AG10803 (cell line): ENCODE measurements around the gene RNF38.
"Not testable (repeated sequence)": the region's sequence is repeated elsewhere in the genome, so short reads cannot be mapped to it uniquely, and the experiment has no call there.

Source experiments
- DNase-seq: peaks from one replicate; pipeline ENCODE4 v3.0.0; 2010; ENCODE audit warnings: low read depth
- H3K4me3 ChIP-seq: 2 replicates; pipeline ENCODE4 v1.5.1; 2011; ENCODE audit warnings: mild to moderate bottlenecking, low read length, control low read depth
- CTCF ChIP-seq: conservative IDR thresholded peaks from 2 replicates; pipeline ENCODE4 v1.5.1; 2011; ENCODE audit warnings: mild to moderate bottlenecking, low read length, control low read depth, inconsistent platforms

RNF38 gene

GRCh38 chr9:36306471-36307306 is 93.4 kb downstream of the RNF38 start:
- TF ChIP-seq CTCF: no peak
- no peak overlapping the region for H3K4me3 ChIP-seq
- no peak for DNase-seq

GRCh38 chr9:36304366-36304765 is 95.7 kb downstream of the RNF38 start:
- not testable (repeated sequence) for H3K4me3 ChIP-seq, DNase-seq

GRCh38 chr9:36301227-36301626 is 98.8 kb downstream of the RNF38 start:
- no peak for DNase-seq
- H3K4me3 ChIP-seq: no peak overlapping the region
- TF ChIP-seq CTCF: no peak

- no peak for TF ChIP-seq CTCF
These were observed 101.5 kb downstream of the RNF38 start for GRCh38 chr9:36298566-36298965.

GRCh38 chr9:36297798-36298197 is 102.3 kb downstream of the RNF38 start:
- no peak overlapping the region for H3K4me3 ChIP-seq
- no peak for DNase-seq
- TF ChIP-seq CTCF: no peak

More at GRCh38 chr9:36298566-36298965, 101.5 kb downstream of the RNF38 start:
- DNase-seq: peak; percentile 87
- H3K4me3 ChIP-seq: no peak overlapping the region

GRCh38 chr9:36294996-36295395 is 105.1 kb downstream of the RNF38 start:
- not testable (repeated sequence) for H3K4me3 ChIP-seq, DNase-seq

- DNase-seq: no peak
- no peak for TF ChIP-seq CTCF
These were observed 106.2 kb downstream of the RNF38 start for GRCh38 chr9:36293918-36294317.

GRCh38 chr9:36293171-36293570 is 106.9 kb downstream of the RNF38 start:
- no peak for DNase-seq
- TF ChIP-seq CTCF: no peak

More at GRCh38 chr9:36293918-36294317, 106.2 kb downstream of the RNF38 start:
- no peak overlapping the region for H3K4me3 ChIP-seq

More at GRCh38 chr9:36293171-36293570, 106.9 kb downstream of the RNF38 start:
- H3K4me3 ChIP-seq: no peak overlapping the region
